ENCODE measurements around the gene ANKRD17.

ANKRD17 gene

DNA sequence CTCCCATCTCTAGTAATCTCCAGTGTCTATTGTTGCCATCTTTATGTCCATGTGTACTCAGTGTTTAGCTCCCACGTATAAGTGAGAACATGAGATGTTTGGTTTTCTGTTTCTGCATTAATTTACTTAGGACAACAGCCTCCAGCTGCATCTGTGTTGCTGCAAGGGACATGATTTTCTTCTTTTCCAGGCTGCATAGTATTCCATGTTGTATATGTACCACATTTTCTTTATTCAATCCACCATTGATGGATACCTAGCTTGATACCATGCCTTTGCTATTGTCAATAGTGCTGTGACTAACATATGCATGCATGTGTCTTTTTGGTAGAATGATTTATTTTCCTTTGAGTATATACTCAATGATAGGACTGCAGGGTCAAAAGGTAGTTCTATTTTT lies 18.6 kb upstream of the ANKRD17 start:
- H3K4me3 ChIP-seq (ENCODE audit: low read length): no peak overlapping the region
- TF ChIP-seq, protein P1, sequence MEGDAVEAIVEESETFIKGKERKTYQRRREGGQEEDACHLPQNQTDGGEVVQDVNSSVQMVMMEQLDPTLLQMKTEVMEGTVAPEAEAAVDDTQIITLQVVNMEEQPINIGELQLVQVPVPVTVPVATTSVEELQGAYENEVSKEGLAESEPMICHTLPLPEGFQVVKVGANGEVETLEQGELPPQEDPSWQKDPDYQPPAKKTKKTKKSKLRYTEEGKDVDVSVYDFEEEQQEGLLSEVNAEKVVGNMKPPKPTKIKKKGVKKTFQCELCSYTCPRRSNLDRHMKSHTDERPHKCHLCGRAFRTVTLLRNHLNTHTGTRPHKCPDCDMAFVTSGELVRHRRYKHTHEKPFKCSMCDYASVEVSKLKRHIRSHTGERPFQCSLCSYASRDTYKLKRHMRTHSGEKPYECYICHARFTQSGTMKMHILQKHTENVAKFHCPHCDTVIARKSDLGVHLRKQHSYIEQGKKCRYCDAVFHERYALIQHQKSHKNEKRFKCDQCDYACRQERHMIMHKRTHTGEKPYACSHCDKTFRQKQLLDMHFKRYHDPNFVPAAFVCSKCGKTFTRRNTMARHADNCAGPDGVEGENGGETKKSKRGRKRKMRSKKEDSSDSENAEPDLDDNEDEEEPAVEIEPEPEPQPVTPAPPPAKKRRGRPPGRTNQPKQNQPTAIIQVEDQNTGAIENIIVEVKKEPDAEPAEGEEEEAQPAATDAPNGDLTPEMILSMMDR (IDR thresholded peaks at IDR 0.05; ENCODE audit: insufficient read depth, low read depth, low read length, missing control alignments): no peak
- DNase-seq (ENCODE audit: low read depth): no peak

DNA sequence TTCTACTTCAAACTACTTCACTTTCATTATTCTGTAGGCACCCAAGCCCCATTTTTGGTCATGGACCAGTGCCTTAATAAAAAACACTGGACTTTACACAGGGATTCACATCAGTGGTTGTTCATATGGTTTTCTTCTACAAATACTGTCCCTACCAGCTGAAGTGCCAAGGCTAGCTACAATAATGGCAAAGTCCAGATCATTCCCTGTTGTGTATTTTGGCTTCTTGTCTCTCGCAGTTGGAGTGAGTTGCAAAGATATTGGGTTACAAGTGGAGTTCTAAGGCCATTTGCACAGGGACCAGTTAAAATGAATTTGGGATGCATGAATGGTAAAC lies 16.7 kb upstream of the ANKRD17 start:
- DNase-seq (ENCODE audit: low read depth): no peak
- TF ChIP-seq, protein P1 (IDR thresholded peaks at IDR 0.05; ENCODE audit: insufficient read depth, low read depth, low read length, missing control alignments): no peak

DNA sequence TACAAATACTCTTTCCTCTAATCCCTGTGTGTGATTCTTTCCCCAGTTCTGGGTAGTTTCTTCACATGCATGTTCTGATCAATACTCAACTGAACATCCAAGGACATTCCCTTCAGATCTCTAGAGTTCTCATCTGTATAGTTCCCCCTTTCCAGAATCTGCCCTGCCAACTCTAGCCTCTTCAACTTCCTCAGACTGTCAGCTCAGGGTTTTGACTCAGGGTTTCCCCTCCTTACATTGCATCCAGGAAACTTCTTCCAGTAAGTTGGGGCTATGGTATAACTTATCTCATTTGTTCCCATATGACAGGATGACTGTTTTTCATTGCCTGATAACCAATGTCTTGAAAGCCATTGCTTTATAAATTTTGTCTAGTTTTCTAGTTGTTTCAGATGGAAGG lies 14.2 kb upstream of the ANKRD17 start:
- TF ChIP-seq, protein P1 (IDR thresholded peaks at IDR 0.05; ENCODE audit: insufficient read depth, low read depth, low read length, missing control alignments): no peak
- H3K4me3 ChIP-seq (ENCODE audit: low read length): no peak overlapping the region
- no peak for DNase-seq (ENCODE audit: low read depth)

More for the DNA sequence above, 16.7 kb upstream of the ANKRD17 start:
- H3K4me3 ChIP-seq (ENCODE audit: low read length): no peak overlapping the region

DNA sequence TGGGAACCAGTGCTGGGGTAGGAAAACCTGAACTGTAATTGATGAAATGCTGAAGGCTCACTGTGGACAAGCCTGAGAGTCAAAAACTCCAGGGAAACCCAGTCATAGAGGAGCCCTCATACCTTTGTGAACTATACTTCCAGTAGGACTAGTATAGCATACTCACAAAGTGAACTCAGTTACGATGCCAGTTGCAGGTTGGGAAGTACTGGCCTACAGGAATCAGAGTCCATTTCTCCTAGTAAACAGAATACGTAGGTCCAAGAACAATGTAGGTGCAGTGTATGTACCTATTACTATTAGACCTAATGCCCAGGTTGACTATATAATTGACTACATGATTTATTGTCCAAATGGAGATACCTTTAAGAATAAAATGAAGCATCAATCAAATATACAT lies 8.5 kb upstream of the ANKRD17 start:
- no peak overlapping the region for H3K4me3 ChIP-seq (ENCODE audit: low read length)
- DNase-seq (ENCODE audit: low read depth): no peak
- TF ChIP-seq, protein P1 (IDR thresholded peaks at IDR 0.05; ENCODE audit: insufficient read depth, low read depth, low read length, missing control alignments): no peak

DNA sequence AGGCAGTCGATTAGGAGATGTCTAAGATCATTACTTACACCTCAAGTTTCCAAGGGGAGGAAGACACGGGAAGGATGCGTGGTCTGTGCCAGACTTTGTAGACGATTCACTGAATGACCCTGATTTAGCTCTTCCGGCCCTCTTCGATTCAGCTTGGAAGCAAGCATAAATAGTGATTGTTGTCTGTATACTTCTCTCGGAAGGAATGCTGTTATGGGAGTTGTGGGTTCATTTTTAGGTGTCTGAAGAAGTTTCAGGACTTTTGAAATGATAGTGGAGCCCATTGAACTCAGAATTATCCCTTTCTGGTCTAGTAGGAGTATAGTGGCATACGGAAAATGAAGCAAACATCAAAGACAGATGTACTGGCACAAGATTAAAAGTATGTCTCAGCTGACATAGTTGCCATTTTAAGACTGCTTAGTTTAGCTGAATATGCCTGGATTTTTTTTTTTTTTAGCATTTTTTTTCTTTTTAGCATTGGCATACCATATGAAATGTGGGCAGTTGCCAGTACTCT lies 1.0 kb upstream of the ANKRD17 start:
- TF ChIP-seq, protein P1 (IDR thresholded peaks at IDR 0.05; ENCODE audit: insufficient read depth, low read depth, low read length, missing control alignments): no peak
- no peak for DNase-seq (ENCODE audit: low read depth)
- peak overlapping the region; percentile 70 for H3K4me3 ChIP-seq (ENCODE audit: low read length)

DNA sequence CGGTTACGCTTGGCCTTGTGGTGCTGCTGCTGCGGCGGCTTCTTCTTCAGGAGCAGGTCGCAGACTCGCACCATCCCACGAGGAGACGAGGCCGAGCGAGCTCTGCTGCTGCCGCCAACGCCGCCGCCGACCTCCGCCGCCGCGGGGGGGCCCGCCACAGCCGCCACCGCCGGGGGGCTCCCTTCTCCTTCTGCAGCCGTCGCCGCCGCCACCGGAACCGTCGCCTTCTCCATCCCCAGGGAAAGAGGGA lies 237 bp downstream of the ANKRD17 start:
- no peak for DNase-seq (ENCODE audit: low read depth)
- H3K4me3 ChIP-seq (ENCODE audit: low read length): peak overlapping the region; percentile 70
- TF ChIP-seq, protein P1 (IDR thresholded peaks at IDR 0.05; ENCODE audit: insufficient read depth, low read depth, low read length, missing control alignments): no peak

DNA sequence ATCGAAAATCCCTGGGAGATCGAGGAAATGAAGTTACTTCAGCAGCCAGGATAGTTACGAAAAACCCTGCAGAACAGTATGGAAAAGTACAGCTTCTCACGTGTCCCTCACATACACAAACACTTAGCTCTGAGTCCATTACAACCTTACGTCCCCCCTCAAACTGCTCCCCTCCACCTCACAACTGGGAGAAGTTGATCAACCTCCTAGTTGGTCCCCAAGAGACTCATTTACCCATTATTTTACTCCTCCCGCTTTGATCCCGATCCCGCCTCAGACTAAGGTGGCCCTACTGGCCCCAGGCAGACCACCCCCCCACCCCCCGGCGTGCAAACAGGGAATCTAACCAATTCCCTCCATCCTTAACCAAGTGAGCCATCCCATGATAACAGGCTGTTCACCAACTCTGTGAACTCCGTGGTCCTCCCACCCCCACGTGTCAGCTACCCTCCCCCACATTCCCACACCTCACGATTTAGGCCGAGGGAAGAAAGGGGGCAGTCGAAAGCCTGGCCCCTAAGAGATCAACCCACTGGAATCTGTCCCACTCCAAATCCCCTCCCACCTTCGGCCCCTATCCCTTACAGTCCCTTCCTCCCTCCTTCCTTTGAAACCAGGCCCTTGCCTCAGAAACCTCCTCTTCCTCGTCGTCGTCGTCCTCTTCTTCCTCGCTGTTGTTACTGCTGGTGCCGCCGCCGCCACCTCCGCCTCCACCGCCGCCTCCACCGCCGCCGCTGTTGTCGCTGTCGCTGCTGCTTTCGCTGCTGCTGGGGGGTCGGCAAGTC lies 755 bp downstream of the ANKRD17 start:
- peak; percentile 33 for DNase-seq (ENCODE audit: low read depth)
- peak overlapping the region; percentile 70 for H3K4me3 ChIP-seq (ENCODE audit: low read length)

More for the DNA sequence above, 755 bp downstream of the ANKRD17 start:
- TF ChIP-seq, protein P1 (IDR thresholded peaks at IDR 0.05; ENCODE audit: insufficient read depth, low read depth, low read length, missing control alignments): no peak
